ENCODE measurements around the gene COMMD9. TPM values are rescaled to one million over a fixed set of nuclear protein-coding genes. Genes with fewer than 3 reads are reported as not detected.

Gene COMMD9
- total and polyA plus RNA-seq, 2 donors (not counting 1 experiment from before 2014, with no cell fraction given): 15.4 to 56.1 TPM

GRCh38 chr11:36224209-36224882 lies 64.9 kb downstream of the COMMD9 start:
- no peak overlapping the region for H3K4me3 ChIP-seq (replicated peaks in 1 of 4; ENCODE audit: control extremely low read depth in 1 of 4, insufficient read depth in 1 of 4, low read depth in 3 of 4, low read length in 4 of 4)
- H2AFZ ChIP-seq (ENCODE audit: low read length): no peak overlapping the region
- no peak overlapping the region for H3K27ac ChIP-seq (ENCODE audit: insufficient read depth, low read length)
- no peaks in the 10 kb centered on the region for H3K9me3 ChIP-seq (ENCODE audit: control insufficient read depth, insufficient read depth, low read depth, low read length)
- no peaks in the 10 kb centered on the region for H3K27me3 ChIP-seq (ENCODE audit: control insufficient read depth, insufficient read depth, low read length)
- H3K36me3 ChIP-seq (ENCODE audit: control insufficient read depth, insufficient read depth, low read length): no peaks in the 10 kb centered on the region
- no peaks in the 10 kb centered on the region for H3K79me2 ChIP-seq (ENCODE audit: control insufficient read depth, insufficient read depth, low read length)
- H4K20me1 ChIP-seq (ENCODE audit: control insufficient read depth, extremely low read depth, insufficient read depth, low read length): no peaks in the 10 kb centered on the region
- no peak overlapping the region for H3K4me2 ChIP-seq (ENCODE audit: extremely low read depth, insufficient read depth, low read length)
- no peaks in the 10 kb centered on the region for H3K4me1 ChIP-seq (ENCODE audit: control insufficient read depth, extremely low read depth, insufficient read depth, low read length)
- no peak for DNase-seq (ENCODE audit: low read depth in 2 of 2)
- TF ChIP-seq CTCF (conservative IDR thresholded peaks at IDR 0.05 in 1 of 2, IDR thresholded peaks at IDR 0.05 in 1 of 2; ENCODE audit: low read depth in 1 of 2, low read length in 2 of 2) (no peak), EZH2 (IDR thresholded peaks at IDR 0.05; ENCODE audit: low read length, missing control alignments) (no peak)
- no peak overlapping the region for H3K9ac ChIP-seq (ENCODE audit: insufficient read depth, low read length)

- no peaks in the 10 kb centered on the region for H3K9me3 ChIP-seq (ENCODE audit: control insufficient read depth, insufficient read depth, low read depth, low read length)
- no peaks in the 10 kb centered on the region for H3K79me2 ChIP-seq (ENCODE audit: control insufficient read depth, insufficient read depth, low read length)
- TF ChIP-seq CTCF (conservative IDR thresholded peaks at IDR 0.05 in 1 of 2, IDR thresholded peaks at IDR 0.05 in 1 of 2; ENCODE audit: low read depth in 1 of 2, low read length in 2 of 2): no peak
- no peaks in the 10 kb centered on the region for H3K27me3 ChIP-seq (ENCODE audit: control insufficient read depth, insufficient read depth, low read length)
- no peak overlapping the region for H3K27ac ChIP-seq (ENCODE audit: insufficient read depth, low read length)
- H3K4me2 ChIP-seq (ENCODE audit: extremely low read depth, insufficient read depth, low read length): no peak overlapping the region
- no peaks in the 10 kb centered on the region for H3K4me1 ChIP-seq (ENCODE audit: control insufficient read depth, extremely low read depth, insufficient read depth, low read length)
- H2AFZ ChIP-seq (ENCODE audit: low read length): no peak overlapping the region
- H3K4me3 ChIP-seq (replicated peaks in 1 of 4; ENCODE audit: control extremely low read depth in 1 of 4, insufficient read depth in 1 of 4, low read depth in 3 of 4, low read length in 4 of 4): no peak overlapping the region
- no peak overlapping the region for H3K9ac ChIP-seq (ENCODE audit: insufficient read depth, low read length)
- no peaks in the 10 kb centered on the region for H4K20me1 ChIP-seq (ENCODE audit: control insufficient read depth, extremely low read depth, insufficient read depth, low read length)
- H3K36me3 ChIP-seq (ENCODE audit: control insufficient read depth, insufficient read depth, low read length): no peaks in the 10 kb centered on the region
- DNase-seq (ENCODE audit: low read depth in 2 of 2): peak; percentile 59 to 67
These were observed 66.2 kb downstream of the COMMD9 start for GRCh38 chr11:36222831-36223635.

Other genes with a start within 250 kb of the COMMD9 start
- 2.8 and 6.2 TPM in 2 replicates for gene PRR5L, start 6.9 kb upstream of the COMMD9 start, total RNA-seq
- gene PRR5L, start 6.9 kb upstream of the COMMD9 start, polyA plus RNA-seq: 0.54 and 6.3 TPM in 2 replicates
- gene TRAF6, start 220.8 kb upstream of the COMMD9 start, total RNA-seq: 5.6 and 6.6 TPM in 2 replicates
- gene TRAF6, start 220.8 kb upstream of the COMMD9 start, polyA plus RNA-seq: 7.5 and 9.0 TPM in 2 replicates